Activated CD8-positive, alpha-beta memory T cell treated with anti-CD3 and anti-CD28 coated beads for 24 hours (primary cell): ENCODE results near the gene PARM1.

ENCODE experiments used
- DNase-seq: peaks from one replicate; pipeline ENCODE4 v3.0.0-alpha.2; 2020

PARM1 gene, protein sequence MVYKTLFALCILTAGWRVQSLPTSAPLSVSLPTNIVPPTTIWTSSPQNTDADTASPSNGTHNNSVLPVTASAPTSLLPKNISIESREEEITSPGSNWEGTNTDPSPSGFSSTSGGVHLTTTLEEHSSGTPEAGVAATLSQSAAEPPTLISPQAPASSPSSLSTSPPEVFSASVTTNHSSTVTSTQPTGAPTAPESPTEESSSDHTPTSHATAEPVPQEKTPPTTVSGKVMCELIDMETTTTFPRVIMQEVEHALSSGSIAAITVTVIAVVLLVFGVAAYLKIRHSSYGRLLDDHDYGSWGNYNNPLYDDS

DNA sequence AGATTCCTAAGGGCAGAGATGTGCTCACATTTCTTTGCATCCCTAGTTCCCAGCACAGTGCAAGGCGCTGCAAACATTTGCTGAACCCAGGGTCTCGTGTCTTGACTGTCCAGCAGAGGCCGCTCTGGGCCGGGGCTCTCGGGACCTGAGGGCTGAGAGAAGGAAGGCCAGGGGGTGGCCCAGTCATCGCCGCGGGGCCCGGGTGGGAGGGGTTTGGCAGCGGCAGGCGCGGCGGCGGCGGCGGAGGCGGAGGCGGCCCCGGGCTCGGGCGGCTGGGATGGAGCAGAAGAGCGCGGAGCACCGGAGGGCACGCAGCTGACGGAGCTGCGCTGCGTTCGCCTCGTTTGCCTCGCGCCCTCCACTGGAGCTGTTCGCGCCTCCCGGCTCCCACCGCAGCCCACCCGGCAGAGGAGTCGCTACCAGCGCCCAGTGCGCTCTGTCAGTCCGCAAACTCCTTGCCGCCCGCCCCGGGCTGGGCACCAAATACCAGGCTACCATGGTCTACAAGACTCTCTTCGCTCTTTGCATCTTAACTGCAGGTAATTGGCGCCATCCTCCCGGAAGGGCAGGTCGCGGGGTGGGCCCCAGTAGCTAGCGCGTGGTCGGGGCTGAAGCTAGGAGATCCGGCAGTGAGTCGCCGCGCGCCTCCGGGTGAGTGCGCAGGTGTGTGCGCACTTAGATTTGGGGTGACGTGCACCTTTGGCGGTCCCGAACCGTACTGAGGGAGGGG, at the start of gene PARM1:
Gene PARM1, plus strand, starts transcription at position 285 of the 730 bp plus-strand sequence. Its CDS starts 212 bp downstream, at position 497.
- DNase-seq, result peak; percentile 61

DNA sequence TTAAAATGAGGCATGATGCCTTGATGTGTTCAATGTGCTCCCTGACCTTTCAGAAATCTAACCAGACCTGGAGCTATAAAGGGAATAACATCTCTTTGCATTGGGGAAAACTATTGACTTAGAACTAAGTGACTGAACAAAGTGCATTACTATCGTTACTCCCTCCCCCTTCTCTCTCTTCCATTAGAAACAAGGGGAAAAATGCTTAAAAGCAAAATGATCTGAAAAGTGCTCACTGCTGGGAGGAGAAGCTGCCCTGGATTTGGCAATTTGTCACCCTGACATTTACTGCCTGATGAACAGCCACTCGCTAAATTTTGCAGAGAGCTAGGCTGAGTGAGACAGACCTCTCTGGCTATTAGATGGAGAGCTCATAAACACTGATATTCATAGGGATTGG, 48.6 kb upstream of the PARM1 start:
- no peak for DNase-seq

DNA sequence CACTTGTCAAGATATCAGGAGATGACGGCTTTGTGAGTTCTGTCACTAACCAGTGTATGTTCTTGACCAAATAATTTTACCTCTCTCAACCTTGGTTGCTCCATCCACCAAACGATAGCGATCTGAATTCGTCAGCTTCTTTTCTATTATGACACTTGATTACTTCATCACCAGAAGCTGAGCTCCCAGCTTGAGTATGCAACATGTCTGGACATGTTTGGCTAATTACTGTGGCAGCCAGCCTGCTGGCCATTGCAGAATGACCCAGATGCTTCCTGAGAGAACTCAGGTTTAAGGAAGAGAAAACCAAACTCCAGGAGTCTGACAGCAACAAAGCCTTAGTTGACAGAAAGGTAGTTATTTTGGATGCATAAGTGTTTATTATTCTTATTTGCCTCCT, 46.4 kb upstream of the PARM1 start:
- DNase-seq, result no peak

DNA sequence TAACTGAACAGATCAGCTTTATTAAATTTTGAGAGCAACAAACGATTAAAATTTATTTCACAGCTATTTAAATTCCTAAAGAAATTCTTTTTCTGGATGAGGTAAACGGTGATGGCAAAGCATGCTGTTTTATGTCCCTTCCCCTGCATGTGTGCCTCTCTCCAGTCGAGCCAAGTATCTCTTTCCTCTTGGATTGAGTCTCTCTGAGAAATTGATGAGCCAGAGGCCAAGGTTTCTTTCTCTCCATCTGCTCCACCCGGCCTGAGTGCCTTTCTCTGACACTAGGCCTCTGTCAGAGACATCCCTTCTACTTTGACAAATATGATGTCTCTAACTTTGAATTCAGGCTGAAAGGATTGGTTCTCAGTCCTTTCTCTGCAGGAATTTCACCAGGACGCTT, 42.6 kb upstream of the PARM1 start:
- DNase-seq, result no peak

DNA sequence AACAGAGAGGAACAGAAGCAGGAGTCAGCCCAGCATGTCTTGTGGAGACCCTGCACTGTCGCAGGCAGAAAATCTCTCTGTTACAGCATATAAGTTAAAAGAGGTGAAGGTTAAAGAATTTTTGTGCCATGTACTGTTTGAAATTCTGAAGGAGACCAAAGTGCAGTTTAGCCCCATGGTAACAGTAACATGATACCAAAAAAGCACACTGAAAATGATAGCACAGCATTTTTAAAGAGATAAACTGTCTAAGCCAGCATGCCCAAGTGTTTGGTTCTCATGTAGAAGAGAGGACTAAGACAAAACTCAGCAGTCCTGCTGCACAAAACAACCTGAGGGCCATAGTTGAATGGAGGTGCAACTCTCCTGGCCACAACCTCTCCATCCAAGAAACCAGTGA, 41.9 kb upstream of the PARM1 start:
- DNase-seq, result no peak

DNA sequence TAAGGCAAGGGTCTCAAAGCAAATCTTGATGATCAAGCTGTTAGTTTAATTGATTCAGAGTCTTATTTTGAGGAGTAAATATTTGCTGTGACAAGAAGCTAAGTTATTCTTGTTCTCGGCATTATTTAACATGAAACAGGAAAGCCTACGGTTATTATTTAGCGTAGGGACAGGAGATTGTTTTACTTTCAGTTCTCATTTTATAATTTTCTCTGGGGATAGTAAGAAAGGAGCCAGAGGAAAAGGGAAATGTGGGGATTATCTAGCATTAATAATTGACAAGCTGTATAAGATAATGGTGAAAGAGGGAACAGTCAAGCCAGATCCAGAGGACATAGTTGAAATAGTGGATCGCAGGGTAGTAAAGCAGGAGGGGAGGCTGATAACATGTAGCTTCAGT, 39.7 kb upstream of the PARM1 start:
- DNase-seq, result no peak

DNA sequence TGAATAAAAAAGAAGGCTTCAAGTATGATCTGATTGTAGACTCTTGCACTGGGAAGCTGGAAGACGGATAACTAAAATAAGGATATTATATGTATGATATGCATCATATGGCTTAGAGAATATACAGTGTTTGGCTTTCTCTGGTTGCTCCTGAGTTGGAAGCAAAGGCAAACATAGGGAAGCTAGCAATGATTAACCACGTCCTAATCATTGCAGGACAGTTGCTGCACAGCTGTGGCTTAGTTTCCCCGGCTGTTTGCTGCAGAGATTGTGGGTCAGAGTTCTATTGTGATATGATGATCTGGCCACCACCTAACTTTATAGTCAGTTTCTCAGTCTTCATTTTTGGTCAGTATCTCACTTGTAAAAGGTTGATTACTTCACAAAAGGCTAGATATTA, 36.3 kb upstream of the PARM1 start:
- no peak for DNase-seq

DNA sequence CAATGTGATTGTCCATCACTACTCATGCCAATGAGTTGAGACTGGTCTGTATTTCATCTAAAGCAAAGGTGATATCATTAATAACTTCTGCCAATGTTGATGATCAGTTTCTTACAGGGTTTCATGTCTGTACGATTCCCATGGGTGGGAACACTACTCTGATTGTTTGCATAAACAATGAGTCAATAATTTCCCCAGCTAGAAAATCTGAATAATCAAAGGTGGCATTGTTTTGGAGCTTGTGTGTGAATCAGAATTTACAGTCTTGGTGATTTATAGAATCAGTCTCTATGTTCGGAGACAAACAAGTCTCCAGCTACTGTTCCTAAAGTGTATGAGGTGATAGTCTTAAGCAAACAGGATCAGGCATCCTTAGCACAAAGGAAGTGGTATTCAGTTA, 35.5 kb upstream of the PARM1 start:
- DNase-seq, result no peak

DNA sequence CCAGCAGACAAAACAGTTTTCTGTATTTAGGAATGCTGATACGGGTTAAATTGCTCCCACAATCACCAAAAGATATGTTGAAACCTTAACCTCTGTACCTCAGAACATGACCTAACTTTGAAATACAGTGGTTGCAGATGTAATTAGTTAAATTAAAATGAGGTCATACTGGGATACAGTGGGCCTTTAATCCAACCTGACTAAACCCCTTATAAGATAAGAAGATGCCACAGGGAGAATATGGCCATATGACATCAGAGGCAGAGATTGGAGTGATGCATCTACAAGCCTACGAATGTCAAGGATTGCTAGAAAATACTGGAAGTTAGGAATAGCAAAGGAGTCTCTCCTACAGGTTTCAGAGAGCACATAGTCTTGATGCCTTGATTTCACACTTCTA, 32.1 kb upstream of the PARM1 start:
- DNase-seq, result no peak

DNA sequence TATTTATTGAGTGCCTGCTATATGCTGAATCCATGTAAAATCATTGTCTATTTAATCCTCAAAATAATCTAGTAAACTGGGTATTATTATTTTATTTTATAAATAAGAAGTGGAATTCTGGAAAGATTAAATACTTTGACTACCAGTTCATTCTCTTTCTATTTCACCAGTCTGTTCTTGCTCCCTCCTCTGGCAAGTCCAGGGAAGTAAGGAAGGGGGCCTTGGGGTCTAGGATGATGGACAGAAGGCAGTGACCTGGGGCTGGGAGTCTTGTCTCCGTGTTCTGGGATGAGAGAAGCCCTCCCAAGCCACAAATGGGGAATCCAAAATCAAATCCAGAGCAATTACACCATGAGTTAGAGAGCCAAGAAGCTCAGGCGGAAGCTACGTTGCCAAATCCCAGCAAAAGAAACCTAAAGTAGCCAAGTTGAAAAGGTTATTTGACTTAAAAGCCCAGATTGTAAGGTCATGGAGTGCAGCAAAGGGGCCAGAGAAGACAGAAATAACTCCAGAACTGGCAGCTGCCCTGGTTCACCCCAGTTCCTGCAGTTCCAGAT, 28.3 kb upstream of the PARM1 start:
- DNase-seq, result no peak

DNA sequence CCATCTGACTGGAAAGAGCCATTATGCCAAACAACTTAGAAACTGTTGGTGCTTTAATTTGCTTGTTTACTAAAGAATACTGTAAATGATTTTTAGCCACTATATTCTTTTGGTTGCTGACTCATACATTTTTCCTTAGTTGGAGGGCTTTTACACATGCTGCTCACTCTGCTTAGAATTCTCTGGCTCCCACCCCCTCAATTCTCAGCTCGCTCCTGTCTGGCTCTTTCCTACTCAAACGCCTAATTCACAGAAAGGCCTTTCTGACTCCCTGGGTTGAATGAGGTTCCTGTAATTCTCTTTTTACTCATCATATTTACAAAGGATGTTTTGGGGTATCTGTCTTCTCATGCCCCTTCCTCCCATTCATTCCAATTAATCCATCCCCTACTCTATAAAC, 26.1 kb upstream of the PARM1 start:
- no peak for DNase-seq

DNA sequence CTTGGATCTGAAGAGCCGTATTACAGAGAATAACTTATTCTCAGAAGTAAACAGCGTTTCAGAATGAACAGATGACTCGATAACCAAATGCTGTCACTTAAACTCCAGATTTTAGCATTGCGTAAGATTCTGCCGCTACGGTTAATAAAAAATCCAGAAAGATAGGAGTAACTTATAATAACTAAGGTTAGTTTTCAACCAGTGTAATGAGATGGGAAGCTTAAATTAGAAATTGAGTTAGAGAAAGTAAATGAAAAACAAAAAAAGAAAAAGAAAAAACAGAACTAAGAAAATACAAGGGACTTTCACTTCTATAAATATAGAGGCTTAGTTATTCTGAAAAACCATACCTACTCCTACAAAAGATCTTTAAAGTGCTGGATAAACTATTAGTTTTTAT, 13.1 kb upstream of the PARM1 start:
- DNase-seq, result no peak

DNA sequence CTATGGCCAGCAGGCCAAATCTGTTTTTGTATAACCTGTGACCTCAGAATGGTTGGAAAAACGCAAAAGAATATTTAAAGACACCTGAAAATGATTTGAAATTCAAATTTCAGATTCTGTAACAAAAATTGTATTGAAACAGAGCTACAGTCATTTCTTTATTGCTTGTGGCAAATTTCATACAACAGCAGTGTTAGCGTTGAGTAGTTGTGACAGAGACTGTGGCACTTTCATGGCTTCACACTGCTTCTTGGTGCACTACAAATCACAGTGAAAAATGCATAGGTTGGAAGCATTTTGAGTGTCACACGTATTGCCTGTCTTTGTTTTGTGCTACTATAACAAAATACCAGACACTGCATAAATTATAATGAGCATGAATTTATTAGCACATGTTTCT, 12.2 kb upstream of the PARM1 start:
- no peak for DNase-seq

DNA sequence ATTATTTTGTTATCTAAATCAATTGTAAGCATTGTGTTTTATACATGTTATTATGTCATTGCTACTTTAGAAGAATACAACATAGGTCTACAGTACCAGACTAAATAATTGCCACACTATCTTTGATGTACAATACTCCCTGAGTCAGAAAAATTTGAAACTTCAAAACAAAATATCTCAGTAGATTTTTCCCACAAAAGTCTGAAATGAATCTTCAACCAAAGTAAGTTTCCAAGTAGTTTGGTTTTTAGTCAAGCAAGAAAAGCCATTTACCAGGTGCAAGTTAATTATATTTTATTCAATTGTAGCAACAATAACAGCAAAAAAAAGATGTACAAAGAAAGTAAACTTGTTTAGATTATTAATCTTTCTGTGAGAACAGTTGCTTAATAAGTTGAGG, 11.4 kb upstream of the PARM1 start:
- DNase-seq, result no peak

DNA sequence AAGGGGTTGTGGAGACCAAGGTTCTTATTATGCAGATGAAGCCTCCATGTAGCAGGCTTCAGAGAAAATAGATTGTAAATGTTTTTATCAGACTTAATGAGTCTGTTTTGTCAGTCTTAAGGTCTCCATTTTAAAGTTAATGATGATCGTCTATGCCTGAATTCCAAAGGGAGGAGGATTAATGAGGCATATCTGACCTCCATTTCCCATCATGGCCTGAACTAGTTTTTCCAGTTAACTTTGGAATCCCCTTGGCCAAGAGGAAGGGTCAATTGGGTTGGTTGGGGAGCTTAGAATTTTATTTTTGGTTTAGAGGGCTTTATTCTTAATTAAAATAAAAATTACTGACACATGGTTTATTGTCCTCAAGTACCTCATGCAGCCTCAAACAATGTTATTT, 6.9 kb upstream of the PARM1 start:
- no peak for DNase-seq

DNA sequence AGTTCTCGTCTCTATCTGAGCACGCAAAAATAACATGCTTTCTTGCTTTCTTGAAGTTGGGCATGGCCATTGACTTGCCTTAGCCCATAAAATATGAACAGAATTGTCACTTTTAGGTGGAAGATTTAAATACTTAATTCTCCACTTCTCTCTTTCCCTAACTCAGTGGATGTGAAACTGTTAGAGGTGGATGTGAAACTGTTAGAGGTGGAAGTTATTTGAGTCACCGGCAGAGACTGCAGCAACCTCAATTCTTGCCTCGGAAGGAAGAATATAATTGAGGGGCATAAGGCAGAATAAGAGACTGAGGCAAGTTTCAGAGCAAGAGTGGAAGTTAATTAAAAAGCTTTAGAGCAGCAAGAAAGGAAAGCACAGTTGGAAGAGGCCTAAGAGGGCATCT, 2.8 kb upstream of the PARM1 start:
- DNase-seq, result no peak

DNA sequence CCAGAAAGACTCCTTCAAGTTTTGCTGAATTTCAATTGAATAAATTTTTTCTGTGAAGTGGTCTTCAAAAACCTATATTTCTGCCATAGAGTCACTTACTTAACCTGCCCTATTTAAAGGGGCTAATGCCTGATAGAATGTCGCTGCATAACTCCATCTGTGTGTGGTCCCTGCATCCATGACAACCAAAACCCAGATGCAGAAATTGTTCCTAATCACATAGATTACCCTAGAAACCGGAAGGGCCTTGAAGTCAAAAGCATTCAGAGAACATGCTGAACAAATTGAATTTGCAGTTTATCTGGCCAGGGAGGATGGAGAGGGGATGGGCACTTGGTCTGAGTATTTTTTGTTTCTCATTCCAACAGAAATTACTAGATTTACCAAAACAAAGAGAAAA, 1.5 kb upstream of the PARM1 start:
- DNase-seq, result no peak

DNA sequence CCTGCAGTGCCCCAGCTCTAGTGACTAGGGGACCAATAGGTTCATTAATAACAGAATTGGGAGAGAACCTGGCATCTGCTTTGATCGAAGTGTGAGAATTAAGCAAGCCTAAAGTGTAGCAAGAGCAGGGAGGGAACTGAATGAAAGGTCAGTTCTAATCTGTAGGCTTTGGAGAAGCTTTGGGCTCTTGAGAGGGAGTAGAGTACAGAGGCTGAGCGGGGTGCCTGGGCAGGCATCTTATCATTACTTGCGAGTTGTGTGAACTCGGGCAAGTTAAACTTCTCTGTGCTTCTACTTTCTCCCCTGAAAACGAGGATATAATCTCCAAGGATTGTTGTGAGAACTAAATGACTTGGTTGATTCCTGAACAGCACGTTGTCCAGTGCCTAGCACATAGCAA, 906 bp upstream of the PARM1 start:
- no peak for DNase-seq

DNA sequence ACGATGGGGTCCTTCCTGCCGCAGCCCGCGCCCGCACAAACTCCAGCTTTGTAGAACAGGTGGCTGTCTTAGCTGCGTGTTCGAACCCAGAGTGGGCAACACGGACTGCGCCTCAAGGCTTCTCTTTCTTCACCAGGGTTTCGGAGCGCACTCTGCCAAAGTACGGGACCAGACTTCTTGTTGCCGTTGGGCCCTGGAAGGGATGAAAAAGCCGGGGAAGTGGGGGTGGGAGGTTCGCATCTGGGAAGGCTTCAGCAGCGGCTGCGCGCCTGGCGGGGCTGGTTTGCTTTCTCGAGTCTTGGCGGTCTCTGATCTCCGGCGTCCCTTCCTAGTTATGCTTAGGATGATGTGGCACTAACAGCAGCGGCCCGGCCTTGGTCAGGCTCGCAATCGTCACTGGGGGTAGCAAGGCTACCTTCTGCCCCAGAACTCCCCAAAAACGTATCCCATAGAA, 673 bp downstream of the PARM1 start:
- peak; percentile 56 for DNase-seq

DNA sequence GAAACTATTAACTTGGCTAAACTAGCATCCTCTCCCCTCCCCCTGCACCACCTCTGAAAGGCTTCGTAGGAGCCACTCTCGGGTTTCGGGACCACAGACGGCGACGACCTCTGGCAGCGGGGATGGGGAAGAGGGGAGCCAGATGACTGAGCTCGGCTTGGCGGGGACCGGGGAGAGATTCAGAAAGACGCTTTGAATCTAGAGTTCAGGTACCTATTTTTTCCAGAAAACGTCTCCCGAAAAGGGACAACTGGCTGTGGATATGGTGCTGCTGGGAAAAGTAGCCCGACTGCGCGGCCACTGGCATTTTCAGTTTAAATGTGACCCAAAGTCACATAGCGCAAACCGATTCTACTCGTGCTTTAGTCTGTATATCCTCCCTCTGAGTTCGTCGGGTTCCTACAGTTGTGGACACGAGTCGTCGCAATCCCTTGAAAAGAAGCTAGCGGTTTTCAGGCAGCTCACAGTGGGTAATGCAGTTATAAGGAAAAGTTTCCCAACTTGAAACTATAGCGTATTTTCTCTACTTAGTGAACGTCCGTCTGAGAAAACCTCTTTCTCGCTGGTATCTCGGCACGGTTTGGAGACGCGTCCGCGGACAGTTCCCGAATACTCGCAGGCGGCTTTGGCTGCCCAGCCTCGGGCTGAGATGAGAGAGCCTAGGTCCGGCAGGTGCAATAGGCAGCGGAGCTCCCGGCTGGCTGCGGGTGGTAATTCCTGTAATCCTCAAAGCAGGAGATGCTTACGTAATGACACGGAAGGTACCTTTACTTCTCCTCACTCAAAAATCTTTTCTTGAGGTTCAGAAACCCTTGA, 1.3 kb downstream of the PARM1 start:
- DNase-seq, result no peak

DNA sequence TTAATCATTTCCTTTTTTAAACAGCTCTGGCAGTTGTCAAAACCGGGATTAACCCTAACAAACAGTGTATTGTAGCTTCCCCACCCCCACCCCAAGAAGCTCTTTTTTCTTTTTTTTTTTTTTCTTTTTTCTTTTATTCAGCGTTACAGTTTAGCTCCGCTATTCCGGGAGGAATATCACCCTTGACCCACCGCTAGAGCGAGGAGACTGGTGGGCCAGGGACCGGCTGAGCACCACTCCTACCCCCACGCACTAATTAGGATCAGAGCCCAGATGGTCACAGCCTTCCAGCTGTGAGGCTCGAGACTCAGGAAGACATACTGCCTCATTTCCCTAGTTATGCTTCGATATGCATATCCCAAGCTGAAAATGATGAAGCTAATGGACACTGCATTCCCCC, 2.0 kb downstream of the PARM1 start:
- no peak for DNase-seq

DNA sequence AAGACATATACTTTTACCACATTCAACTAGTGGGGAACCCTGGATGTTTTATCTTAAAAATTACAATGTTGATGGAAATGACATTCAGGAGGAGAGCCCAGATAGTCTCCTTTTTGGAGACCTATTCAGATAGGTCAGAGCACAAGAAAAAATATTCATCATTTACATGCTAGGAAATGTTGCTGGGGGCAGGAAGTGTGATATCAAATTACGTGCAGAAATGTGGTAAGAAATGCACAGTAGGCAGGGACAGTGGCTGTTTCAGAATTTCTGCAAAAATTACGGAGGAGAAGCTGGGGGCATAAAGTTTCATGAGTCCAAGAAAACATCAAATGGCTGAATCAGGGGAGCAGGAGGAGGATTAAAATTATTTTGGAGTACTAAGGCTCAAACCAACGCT, 8.2 kb downstream of the PARM1 start:
- no peak for DNase-seq

DNA sequence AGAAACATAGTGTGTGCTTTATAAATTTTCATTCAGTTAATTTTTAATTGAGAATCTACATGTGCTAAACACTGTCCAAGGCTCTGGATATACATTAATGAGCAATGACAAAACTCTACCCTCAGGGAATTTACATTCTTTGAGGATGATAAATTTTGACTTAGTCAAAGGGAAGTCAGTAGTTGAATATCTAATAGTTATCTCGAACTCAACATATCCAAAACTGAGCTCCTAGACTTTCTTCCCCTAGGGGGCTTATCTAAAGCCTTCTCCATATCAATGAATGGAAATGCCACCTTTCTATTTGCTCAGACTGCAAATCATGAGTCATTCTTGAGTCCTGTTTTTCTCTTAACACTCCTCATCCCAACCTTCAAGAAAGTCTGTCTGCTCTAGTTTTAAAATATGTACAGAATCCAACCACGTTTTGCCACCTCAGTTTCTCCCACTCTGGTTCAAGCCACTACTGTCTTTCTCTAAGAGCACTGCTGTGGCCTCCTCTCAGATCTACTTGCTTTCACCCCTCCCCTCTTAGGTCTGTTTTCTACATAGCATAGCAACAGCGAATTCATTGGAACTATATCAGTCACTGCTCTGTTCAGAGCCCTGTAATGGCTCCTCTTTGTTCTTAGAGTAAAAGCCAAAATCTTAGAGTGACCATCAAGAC, 9.5 kb downstream of the PARM1 start:
- no peak for DNase-seq
